Medulla oblongata (tissue), 1 donor: ENCODE measurements around the gene TPK1.
A peak's percentile ranks its signal among the peaks of the same experiment; 100 is the strongest.

Source experiments
- DNase-seq: peaks from one replicate; pipeline ENCODE4 v3.0.0-alpha.2; 2015; ENCODE audit errors: extremely low spot score

The TPK1 gene

DNA sequence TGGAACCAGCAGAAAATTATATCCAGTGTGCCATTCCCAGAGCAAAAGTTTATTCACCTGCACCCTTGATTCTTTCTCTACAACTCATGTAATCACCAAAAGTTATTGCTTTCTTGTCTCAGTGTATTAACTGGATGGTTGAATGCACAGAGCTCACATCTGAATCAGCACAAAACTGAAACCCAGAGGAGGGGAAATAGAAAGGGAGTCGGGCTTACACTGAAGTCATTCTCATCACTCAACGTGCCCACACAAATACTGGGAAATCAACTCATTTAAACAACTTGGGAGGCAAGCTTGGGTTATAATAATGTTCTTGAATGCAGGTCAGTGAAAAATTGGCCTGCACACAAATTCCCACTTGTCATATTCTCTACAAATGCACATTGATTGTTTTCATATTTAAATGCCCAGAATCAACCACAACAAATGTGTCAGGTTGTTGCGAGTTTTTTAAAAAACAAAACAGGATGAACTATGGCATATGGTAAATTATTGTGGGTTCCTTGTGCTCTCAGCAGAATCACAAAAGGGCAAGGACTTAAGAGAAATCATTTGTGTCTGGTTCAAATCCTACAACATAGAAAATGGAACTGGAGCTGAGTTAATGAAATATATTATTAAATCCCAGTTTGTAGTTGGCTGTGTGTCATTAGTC is 306.5 kb downstream of the TPK1 start:
- no peak for DNase-seq

DNA sequence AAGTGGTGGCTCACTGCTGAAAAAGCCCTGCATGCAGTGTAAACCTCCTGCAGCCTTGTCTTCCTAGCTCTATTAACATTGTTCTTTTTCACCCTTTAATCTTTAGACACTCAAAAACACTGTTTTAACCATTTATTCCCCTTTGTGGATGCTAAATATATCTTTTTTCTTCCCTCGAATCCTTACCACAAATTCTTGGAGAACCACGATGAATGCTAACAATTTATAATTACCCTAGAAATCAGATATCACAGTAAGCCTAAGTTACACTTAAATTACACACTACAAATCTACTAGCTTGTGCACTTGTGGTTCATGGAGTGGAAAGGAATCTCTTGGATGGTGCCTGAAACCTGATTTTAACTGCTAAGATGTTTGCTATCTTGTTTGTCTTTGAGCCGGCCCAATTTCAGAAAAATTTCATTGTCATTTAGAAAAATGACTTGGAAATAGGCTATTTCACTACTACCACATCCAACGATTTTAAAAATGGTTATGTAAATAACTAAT is 307.3 kb downstream of the TPK1 start:
- no peak for DNase-seq

DNA sequence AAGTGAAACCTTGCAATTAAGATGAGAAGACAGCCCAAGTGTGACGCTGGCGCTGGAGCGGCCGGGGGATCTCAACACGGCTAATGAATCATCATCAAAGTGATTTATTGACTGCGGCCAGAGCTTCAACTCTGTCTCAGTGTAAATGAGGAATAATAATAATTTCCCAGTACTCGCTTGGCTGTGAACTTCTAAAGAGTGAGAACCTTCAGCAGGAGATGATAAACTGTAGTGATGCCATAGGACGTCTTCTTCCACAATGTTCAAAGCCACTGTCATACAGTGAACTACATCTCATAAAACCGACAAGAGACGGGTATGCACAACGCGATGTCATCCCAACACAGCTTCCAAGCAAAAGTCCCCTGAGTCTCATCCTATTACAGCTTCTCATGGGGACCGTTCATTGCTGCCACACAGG is 308.8 kb downstream of the TPK1 start:
- DNase-seq = no peak

DNA sequence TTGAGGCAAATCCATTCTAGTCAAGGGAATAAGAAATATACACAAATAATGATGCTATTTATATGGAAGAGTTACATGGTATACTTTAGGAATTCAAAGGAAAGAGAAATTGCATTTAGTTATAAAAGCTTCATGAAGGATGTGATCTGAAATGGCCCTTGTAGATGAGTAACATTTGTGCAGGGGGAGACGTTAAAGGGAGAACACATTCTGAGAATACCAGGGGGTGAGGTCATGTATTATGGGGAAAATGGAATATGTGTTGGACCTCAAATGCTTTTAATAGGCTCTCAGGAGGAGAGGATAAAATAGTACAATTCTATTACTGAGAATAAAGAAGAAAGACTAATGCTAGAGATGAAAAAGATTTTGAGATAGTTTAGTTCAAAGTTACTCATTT is 309.9 kb downstream of the TPK1 start:
- no peak for DNase-seq

DNA sequence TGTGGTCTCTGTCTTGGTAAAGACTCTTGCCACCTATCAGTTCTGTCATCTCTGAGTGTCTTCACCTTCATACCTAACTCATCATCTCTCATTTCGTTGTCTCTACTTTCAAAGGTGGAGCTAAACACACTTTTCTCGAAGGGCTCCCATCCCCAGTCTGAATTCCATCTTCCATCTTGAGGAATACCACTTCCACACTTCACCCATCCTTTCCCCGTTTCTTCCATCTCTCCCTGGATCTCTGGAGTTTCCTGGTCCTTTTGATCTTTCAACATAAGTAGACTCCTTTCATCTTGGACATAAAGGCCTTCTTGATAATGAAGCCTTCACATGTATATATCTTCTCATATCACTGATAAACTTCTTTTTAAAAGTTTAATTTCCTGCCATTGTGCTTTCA is 311.6 kb downstream of the TPK1 start:
- no peak for DNase-seq

DNA sequence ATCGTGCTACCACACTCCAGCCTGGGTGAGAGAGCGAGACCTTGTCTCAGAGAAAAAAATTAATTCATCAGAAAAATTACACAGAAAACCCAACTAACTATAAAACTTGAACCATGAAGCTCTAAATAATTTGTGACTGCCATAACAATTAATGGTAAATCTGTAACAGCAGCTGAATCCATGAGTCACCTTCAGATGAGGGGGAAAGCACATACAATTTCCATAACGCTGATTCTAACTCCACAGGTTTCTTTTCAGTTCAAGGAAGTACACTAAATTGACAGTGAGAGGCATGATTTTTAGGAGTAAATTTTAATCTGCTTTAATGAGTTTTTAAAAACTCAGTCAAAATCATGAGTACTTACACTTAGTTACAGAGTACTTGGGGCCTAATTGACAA is 312.2 kb downstream of the TPK1 start:
- DNase-seq = no peak

DNA sequence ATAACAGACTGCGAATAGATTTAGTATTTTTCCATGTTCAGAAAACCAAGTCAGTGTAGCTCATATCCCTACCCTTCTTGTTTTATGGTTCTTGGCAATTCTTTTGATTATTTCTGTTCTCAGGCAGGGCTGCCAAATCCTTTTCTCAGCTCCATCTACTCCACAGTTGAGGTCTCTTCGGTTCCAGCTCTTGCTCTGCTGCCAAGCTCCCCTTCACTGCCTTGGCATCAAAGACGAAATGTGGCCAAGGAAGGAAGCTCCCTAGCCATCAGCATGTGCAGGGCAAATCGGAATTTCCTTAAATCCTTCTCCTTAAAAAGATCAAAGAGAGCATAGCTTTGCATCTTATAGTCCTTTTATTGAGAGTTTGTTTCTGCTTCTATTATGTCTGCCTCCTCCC is 315.9 kb downstream of the TPK1 start:
- peak; percentile 62 for DNase-seq

DNA sequence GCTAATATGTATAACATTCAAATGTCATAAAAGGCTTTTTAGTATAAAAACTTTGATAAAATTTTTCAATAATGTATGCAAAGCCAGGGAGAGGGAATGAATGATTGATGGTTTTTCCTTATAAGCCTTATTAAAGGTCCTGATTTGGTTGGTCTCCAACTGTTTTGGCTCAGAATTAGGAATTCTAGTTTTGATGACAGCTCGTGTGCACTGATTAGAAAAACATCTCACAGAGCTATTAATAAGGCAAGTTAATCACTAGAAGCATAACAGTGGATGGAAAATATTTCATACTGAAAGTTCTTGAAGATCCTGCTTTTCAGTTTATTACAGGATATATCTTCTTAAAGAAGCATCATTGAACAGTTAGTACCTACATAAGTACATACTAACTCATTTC is 317.5 kb downstream of the TPK1 start:
- DNase-seq = no peak

DNA sequence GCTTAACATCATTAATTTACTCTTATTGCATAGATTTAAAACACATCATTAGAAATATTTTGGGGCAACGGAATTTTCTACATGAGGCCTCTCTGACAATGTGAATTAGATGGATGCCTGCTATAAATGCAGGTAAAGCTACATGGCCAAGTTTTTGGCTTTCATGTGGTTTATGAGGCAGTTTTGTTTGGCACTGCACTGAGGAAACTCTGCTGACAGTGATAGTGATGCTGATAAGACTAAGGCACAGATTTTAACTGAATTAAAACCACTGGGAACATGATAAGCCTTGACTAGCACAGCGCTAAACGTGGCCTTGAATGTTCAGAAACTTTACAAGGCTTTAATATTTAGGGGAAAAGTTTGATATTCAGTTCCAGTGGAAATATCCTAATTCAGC is 318.1 kb downstream of the TPK1 start:
- no peak for DNase-seq

DNA sequence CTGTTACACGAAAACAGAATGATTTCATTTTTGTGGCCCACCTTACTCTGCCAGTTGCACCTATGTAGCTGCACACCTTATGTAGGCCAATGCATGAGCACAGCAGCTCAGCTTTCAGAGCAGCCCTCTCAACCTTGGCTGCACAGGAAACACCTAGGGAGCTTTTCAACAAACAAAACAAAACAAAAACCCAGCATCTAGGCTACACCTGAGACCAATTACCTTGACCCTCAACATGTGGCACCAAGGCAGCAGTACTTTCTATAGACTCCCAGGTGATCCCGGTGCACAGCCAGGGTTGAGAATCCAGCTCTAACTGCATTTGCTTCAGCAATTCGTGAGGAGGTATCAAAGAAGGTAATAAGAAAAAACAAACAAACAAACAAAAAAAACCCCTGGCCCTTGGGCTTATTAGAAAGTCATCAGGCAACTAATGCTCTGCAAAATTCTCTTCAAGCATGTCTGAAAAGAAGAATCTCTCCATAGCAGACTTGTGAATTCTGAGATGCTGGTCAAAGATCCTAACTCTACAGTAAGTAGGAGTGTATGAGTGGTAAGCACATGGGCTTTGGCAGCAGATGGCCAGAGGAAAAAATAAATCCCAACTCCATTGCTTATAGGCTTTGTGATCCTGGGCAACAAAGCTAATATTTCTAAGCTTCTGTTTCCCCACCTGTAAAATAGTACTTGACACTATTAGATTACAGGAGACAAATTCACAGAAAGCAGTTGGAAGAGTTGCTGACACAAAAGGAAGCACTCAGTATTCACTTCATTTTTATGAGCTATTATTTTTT is 318.9 kb downstream of the TPK1 start:
- DNase-seq = no peak

DNA sequence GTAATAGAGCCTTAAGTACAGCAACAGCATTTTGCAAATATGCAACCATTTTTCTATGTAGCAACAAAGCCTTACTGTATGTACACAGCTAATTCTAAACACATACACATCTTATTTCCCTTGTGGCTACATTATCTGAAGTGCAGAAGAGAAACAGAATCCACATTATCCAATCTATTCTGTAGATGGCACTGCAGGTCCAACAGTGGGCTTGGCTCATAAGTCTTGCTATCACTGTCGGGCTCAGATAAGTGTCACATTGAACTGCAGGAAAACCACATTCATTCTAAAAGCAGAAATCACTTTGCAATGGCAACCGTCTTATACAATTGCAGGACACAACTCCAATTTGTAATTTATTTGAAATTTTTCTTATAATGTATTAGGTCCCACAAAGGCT is 322.5 kb downstream of the TPK1 start:
- peak; percentile 58 for DNase-seq

DNA sequence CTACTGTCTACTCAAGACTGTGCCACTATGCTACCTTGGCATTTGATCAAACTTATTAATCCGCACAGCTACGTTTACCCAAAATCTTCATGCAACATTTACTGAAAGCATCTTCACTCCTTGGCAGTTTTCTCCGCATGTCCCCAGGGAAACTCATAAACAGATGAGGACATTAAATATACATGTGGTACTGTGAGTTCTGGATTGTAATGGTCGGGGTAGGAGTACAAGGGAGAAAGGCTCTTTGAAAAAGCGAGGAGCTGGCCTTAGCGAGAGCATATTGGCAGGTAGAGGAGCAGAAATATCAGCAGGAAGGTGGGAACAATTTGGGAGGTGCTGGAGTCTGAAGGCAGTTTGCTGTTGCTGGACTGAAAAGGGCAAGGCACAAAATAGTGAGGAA is 325.2 kb downstream of the TPK1 start:
- DNase-seq = no peak

DNA sequence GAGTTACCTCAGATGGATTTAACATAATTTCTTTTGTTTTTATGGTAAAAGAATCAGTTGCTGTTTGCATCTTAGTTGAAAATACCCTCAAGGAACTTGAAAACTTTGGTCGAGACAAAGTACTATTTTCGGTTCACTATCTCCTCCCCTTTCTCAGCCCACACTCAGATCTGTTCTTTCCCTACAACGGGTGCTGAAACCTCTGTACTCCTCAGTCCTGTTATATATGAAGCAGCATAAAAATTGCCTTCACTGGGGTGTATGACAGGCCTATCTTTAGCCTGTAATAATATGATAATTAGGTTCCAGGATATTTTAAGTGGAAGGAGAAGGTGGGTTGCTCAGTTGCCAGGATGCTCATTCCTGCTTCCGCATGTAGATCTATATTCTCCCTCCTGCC is 327.2 kb downstream of the TPK1 start:
- no peak for DNase-seq

DNA sequence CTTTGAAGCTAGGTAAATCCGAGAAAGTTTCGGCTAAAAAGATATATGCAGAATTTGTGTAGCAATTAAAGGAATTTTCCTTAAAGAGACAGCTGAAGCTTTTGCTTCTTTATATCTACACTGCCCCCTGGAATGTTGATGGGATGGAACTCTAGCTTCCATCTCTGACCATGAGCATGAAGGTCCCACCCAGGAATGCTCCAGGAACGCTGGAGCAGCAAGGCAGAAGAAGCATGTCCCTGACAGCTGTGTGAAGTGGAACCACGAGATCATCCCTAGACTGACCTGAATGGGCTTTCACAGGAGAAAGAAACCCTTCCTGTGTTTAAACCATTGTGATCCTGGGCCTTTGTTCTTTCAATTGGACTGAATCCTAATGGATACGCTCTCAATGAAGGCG is 332.6 kb downstream of the TPK1 start:
- DNase-seq = no peak

DNA sequence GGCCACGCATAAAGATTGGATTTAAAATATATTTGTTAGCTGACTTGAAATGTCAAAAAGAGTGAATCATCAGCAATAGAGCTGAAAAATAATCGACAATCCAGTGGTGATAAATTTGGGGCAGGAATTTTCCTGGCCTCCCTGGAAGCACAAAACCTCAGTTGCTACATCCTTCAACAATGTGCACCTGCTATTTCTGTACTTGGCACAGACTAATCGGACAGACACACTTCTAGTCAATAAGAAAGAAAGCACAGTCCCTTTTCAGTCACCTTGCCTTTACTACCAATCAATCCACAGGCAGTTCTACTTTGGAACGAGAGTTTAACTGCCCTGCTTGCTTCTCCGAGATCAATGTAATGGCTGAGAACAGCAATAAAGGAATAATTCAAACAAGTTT is 335.6 kb downstream of the TPK1 start:
- no peak for DNase-seq

DNA sequence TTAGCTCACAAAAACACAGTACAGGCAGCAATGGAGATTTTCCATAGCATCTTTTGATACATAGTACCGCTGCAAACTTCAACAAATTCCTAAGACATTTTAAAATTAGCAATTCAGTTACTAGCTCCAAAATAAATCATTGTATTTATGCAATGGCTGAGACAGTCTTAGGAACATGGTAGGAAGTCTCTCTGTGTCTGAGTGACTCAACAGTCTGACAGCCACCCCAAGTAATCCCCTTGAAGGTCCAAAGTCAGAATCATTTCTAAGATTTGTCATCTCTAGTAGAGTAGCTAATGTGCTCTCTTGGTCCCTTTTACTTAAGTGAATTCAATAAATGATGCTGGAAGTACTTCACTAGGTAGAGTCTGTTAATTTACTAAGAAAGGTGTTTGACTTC is 338.6 kb downstream of the TPK1 start:
- DNase-seq = no peak

DNA sequence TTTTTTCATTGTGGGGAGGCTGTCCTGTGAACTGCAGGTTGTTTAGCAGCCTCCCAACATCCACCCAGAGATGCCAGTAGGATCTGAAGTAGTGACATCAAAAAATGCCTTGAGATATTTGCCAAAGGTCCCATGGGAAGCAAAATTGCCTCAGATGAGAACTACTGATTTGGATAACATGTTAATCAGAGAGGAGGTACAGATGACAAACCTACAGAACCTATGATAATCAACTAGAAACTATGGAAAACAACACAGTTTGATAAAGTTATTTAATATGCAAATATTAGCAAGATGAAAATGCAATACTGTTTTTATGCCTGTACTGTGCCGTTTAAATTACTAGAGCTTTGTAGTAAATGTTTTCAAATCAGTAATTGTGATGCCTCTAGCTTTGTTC is 341.5 kb downstream of the TPK1 start:
- DNase-seq = no peak

DNA sequence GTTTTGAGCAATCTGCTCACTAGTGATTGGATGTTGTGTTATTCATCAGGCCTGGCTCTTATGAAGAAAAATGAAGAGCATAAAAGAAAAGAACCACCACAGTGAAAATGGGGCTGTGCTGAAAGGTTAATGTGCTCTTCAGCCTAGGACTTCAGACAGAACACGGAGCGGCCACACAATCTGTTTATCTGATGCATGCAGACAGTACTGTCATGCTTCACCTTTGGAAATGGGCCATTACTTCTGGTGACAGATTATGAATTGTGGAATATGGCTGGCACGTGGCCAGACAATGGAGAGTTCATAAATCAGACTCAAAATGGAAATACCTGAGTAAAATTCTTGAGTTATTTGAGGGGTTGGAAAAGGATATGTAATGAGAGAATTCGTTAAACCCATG is 346.3 kb downstream of the TPK1 start:
- no peak for DNase-seq

DNA sequence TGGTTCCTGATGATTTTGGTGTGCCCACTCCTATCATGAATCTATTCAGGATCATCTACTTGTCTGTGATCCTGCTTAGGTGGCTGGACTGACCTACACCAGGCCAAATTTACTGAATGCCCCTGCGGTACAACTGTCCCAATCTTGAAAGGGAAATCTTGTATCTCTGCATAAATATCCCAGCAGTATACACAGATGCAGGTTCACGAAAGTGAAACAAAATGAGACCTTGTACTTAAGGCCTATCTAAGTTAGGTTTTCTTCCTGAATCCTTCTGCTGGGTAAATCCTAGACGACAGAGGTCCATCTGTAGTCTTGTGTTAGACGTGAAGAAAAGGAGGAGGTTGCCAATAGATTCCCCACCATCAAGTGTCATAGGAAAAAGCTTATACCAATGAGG is 346.9 kb downstream of the TPK1 start:
- no peak for DNase-seq

DNA sequence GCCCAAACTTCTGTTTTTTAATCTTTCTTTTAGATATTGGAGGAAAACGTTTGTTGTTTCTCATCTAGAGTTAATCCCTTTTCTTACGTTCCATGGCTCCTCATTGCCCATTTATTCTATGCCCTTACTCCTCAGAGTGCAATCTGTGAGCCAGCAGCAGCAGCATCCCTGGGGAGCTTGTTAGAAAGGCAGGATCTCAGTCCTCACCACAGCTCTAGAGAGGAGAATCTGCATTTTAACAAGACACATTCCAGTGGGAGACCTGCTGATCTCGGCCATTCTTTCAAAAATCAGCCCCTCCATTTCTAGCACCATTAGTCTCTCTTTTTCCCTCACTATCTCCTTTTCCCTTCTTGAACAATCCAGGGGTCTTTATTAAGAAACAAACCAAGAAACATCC is 348.0 kb downstream of the TPK1 start:
- DNase-seq = no peak

DNA sequence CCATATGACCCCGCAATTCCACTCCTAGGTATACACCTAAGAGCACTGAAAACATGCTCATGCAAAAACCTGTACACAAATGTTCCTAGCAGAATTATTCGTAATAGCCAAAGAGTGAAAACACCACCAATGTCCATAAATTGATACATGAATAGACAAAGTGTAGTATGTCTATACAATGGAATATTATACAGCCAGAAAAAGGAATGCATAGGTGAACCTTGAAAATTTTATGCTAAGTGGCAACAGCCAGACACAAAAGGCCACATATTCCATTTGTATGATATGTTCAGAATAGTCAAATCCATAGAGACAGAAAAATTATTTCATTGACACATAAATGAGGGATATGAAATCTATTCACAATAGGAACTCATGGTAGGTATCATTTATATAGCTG is 351.4 kb downstream of the TPK1 start:
- no peak for DNase-seq

DNA sequence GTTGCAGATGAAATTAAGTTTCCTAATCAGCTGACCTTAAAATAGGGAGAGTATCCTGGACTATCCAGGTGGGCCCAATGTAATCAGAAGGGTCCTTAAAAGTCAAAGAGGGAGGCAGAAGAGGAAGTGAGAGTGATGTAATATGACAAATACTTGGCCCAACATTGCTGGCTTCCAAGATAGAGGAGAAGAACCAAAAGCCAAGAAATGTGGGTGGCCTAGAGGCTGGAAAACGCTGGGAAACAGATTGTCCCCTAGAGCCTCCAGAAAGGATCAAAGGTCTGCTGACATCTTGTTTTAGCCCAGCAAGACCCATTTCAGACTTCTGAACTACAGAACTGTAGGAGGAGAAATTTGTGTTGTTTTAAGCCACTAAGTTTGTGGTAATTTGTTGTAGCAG is 352.7 kb downstream of the TPK1 start:
- no peak for DNase-seq

DNA sequence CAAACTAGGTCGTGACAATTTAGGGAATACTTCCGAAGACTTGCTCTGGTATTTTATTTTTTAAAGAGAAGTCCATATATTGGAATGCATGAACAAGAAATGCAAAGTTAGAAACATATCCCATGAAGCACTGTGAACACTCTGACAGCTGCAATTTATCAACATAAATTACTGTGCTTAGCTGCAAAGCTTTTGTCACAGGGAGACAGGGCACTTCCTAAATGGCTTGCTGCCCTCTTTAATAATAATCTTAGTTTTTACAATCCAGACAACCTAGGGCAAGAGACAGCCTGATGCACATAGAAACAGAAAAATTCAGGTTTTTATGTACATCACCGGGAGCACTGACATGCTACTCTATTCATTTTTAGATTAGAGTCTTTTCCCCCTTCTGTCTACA is 354.0 kb downstream of the TPK1 start:
- DNase-seq = no peak

DNA sequence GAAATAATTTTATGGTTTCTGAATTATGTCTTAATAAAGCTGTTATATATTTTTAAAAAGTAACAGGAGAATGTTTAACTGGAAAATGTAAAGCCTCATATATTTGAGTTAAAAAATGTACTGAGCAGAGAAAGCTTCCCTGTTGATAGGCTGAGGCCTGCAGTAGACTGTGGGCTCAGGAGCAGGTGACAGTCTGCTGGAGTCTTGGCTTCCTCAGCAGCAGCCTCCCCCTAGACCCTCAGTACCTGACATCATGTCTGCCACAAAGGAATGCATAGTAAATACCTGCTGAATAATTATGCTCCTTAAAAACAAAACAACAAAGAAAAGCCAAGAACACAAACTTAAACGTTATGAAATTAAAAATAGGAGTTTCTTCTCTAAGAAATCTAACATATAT is 358.5 kb downstream of the TPK1 start:
- no peak for DNase-seq
